GM12875 (cell line): ENCODE data around the gene ATG4A.

Source experiments
- H3K4me3 ChIP-seq: one replicate; pipeline ENCODE4 v1.5.1; 2011; ENCODE audit warnings: low read depth, low read length, control low read depth
- CTCF ChIP-seq: IDR thresholded peaks from 2 replicates; pipeline ENCODE4 v1.5.1; 2011; ENCODE audit warnings: low read depth, mild to moderate bottlenecking, control low read depth, inconsistent platforms, low read length, moderate library complexity, borderline replicate concordance; ENCODE audit not compliant: insufficient read depth

Gene ATG4A

DNA sequence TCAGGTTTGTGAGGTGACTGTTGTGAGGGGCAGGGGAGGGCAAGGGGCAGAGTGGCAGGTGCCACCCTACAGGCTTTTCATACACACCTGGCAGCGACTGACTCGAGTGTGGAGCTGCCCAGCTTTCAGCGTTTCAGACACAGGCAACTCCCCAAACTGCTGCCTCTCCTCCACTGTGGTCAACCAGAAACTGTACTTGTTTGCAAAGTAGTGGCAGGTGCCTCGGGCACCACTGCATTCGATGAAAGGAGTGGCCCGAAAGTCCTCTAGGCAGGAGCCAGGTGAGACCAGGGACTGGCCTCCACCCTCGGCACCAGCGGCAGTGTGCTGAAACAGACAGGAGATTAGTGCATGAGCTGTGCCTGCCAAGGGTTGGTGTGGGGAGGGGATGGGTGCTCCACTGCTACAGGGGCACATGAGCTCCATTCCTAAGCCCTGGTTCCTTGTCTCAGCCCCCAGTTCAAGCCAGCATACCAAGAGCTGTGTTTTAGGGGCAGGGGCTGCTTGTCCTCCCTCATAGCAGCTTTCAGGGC, 65.4 kb downstream of the ATG4A start:
- no peak overlapping the region for H3K4me3 ChIP-seq
- TF ChIP-seq CTCF, result no peak

- H3K4me3 ChIP-seq, result no peak overlapping the region
- no peak for TF ChIP-seq CTCF
Observed at GRCh38 chrX:108157628-108158027, 66.0 kb downstream of the ATG4A start.

GRCh38 chrX:108159028-108159670, 67.6 kb downstream of the ATG4A start:
- no peak overlapping the region for H3K4me3 ChIP-seq
- no peak for TF ChIP-seq CTCF

GRCh38 chrX:108160309-108160708, 68.7 kb downstream of the ATG4A start:
- H3K4me3 ChIP-seq, result no peak overlapping the region
- TF ChIP-seq CTCF, result no peak

DNA sequence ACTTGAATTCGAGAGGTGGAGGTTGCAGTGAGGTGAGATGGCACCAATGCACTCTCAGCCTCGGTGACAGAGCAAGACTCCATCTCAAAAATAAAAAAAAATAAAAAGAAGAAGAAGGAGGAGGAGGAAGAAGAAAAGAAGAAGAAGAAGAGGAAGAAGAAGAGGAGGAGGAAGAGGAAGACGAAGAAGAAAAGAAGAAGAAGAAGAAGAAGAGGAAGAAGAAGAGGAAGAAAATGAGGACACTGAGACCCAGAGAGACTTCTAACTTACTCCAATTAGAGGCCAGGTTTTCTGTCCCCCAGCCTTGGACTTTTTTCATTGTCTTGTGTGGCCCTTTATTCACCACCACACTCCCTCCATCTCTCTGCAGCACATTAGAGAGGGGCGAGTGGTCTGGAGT, 70.7 kb downstream of the ATG4A start:
- no peak overlapping the region for H3K4me3 ChIP-seq
- TF ChIP-seq CTCF, result no peak

GRCh38 chrX:108163333-108164082, 71.9 kb downstream of the ATG4A start:
- H3K4me3 ChIP-seq, result no peak overlapping the region

More at GRCh38 chrX:108163333-108164082, 71.9 kb downstream of the ATG4A start:
- no peak for TF ChIP-seq CTCF
